IPS DF 4.7 (cell line): ENCODE measurements around the gene TRIM41.
"Not testable (repeated sequence)": the region's sequence is repeated elsewhere in the genome, so short reads cannot be mapped to it uniquely, and the experiment has no call there.

Experiments used
- DNase-seq: peaks from one replicate; pipeline ENCODE4 v3.0.0-alpha.2; 2013; ENCODE audit warnings: low spot score; ENCODE audit errors: extremely low read depth

Gene TRIM41

GRCh38 chr5:181192337-181193046 is 30.6 kb upstream of the TRIM41 start:
- DNase-seq = no peak

- DNase-seq = no peak
Measured at GRCh38 chr5:181193656-181194055, 29.4 kb upstream of the TRIM41 start.

GRCh38 chr5:181194489-181195248 is 28.4 kb upstream of the TRIM41 start:
- DNase-seq = no peak

GRCh38 chr5:181195249-181195761 is 27.8 kb upstream of the TRIM41 start:
- no peak for DNase-seq

GRCh38 chr5:181197326-181197951 is 25.6 kb upstream of the TRIM41 start:
- DNase-seq = no peak

- DNase-seq = no peak
Measured at GRCh38 chr5:181198106-181198685, 24.9 kb upstream of the TRIM41 start.

GRCh38 chr5:181198905-181199519 is 24.1 kb upstream of the TRIM41 start:
- no peak for DNase-seq

- no peak for DNase-seq
Measured at GRCh38 chr5:181199881-181200638, 23.0 kb upstream of the TRIM41 start.

GRCh38 chr5:181200816-181201215 is 22.3 kb upstream of the TRIM41 start:
- no peak for DNase-seq

- DNase-seq = no peak
Measured at GRCh38 chr5:181203093-181203711, 19.9 kb upstream of the TRIM41 start.

GRCh38 chr5:181203777-181204112 is 19.3 kb upstream of the TRIM41 start:
- DNase-seq = no peak

GRCh38 chr5:181204113-181204825 is 18.8 kb upstream of the TRIM41 start:
- no peak for DNase-seq

GRCh38 chr5:181204826-181205760 is 18.0 kb upstream of the TRIM41 start, which contains the start of gene TRIM7:
TRIM7 (minus strand) TSS chr5:181205196; CDS start chr5:181205110, 86 bp downstream.
- DNase-seq = no peak

GRCh38 chr5:181205761-181206649 is 17.1 kb upstream of the TRIM41 start:
- no peak for DNase-seq

GRCh38 chr5:181207214-181207959 is 15.7 kb upstream of the TRIM41 start:
- no peak for DNase-seq

GRCh38 chr5:181207960-181208253 is 15.2 kb upstream of the TRIM41 start:
- no peak for DNase-seq

GRCh38 chr5:181209006-181209405 is 14.1 kb upstream of the TRIM41 start:
- DNase-seq = not testable (repeated sequence)
